GM18526 (cell line): ENCODE data around the gene IL37.

Source experiments
- POLR2A ChIP-seq: IDR thresholded peaks from 3 replicates; pipeline ENCODE4 v1.6.1; 2011; ENCODE audit not compliant: insufficient read length; ENCODE audit errors: extremely low read depth

Gene IL37, protein sequence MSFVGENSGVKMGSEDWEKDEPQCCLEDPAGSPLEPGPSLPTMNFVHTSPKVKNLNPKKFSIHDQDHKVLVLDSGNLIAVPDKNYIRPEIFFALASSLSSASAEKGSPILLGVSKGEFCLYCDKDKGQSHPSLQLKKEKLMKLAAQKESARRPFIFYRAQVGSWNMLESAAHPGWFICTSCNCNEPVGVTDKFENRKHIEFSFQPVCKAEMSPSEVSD

DNA sequence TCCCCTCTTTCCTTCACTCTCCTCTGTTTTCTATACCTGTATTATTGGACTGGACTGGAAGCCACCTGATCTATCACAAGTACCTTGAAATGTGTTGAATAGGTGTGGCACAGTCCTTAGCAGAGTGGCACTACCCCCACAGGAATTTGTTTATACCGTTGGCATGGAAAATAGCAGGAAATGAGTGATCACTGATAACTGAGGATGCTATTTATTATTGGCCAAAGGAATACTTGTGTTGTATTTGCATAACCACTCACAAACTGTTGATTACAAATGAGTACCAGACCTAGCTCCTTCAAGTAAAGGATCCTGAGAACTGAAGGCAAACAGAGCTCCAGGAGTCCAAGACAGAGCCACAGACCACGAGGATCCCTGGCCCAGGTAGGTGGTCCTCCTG lies at the start of gene IL37:
Gene IL37 (plus strand): TSS at position 301 of the 400 bp plus-strand sequence. CDS start 1,848 bp downstream, outside the sequence.
- no peak for TF ChIP-seq POLR2A

DNA sequence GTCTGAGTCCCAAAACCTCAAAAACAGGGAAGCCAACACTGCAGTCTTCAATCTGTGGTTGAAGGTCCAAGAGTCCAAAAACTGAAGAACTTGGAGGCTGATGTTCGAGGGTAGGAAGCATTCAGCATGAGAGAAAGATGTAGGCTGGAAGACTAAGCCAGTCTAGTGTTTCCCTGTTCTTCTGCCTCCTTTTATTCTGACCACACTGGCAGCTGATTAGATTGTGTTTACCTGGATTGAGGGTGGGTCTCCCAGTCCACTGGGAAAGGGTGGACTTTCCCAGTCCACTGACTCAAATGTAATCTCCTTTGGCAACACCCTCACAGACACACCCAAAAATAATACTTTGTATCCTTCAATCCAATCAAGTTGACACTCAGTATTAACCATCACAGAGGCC lies 46.9 kb upstream of the IL37 start:
- TF ChIP-seq POLR2A = no peak

DNA sequence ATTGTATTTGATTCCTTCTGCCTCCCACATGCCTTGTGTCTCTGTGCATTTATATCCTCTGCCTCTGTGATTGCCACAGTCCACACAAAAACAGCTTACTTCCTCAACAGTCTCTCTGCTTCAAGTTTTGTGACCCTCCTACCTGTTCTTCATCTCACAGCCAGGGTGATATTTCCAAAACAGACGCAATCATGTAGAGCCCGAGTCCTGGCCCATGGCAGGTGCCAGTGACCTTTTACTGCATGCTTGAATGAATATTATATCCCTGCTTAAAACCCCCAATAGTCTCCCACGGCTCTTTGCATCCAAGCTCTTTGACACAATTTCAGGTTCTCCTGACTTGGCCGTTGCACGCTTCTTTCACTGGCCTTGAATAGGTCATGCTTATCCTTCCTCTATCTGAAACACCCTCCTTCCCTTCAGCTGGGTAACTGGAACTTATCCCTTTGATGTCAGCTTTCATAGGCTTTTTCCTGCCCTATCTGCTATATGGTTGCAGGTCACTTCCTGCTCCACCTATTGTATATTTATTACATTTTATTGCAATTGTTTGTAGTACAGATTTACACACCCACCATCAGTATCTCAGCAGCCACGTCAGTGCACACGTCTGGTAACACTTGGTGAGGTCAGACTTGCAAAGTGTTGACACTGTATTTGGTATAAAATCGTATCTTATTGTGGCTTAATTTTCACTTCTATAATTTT lies 44.7 kb upstream of the IL37 start:
- TF ChIP-seq POLR2A = no peak

DNA sequence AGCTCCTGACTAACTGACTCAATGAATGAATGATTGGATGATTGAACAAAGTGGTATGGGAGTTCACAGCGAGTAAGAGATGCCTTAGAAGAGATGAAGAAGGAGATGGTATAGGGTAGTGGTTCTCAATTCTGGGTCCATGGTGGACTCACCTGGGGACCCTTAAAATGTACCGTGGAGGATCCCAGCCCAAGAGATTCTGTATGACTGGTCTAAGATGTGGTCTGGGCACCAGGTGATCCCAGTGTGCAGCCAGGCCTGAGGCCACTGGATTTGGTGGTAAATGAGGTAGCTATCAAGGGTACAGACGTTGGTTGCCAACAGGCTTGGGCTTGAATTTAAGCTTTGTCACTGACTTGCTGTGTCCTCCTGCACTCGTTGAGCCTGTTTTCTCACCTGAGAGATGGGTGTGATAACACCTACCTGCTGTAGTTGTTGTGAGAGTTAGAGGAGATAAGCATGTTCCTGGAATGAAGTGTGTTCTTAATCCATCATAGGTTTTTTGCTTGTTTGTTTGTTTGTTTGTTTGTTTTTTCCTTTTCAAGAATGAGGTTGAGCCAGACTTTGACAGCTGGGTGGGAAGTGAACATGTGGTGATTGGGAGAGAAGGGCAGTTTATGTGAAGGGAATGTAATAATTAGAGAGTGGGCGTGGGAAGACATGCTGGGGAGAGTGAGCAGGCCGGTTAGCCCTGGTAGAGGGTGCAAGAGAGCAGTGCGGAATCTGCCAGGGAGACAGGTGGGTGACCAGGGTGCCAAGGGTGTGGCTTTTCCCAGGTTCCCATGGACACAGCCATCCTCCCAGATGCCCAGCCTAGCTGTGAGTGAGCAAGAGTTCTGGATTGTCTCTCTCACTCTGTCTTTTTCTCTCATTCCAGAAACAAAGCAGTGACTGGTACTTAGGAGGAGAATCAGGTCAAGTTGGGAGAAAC lies 43.0 kb upstream of the IL37 start:
- TF ChIP-seq POLR2A = no peak

DNA sequence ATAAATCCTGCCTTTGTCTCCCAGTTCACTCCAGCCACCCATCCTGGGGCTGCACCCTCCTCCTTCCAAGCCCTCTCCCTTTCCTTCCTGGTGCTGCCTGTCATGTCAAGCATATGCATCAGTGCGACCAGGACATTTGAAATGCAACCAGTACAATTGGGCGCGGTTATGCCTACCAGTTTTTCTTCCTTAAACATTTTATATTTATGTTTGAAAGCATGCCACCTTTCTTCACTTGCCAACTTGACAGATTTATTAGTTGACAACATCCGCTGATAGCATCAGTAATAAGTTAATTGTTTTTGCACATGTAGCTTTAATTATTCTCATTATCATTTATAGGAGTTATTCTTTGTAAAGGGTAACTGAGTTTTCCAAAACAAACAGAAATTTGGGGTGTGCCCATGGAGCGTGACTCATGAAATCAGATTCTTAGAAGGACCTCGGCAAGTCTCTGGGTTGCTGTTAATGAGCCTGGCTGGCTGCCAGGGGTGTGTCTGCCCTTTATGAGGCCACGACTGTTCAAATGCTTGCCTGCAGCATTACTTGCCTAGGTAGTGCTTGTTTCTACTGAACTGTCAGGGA lies 41.6 kb upstream of the IL37 start:
- TF ChIP-seq POLR2A = no peak

DNA sequence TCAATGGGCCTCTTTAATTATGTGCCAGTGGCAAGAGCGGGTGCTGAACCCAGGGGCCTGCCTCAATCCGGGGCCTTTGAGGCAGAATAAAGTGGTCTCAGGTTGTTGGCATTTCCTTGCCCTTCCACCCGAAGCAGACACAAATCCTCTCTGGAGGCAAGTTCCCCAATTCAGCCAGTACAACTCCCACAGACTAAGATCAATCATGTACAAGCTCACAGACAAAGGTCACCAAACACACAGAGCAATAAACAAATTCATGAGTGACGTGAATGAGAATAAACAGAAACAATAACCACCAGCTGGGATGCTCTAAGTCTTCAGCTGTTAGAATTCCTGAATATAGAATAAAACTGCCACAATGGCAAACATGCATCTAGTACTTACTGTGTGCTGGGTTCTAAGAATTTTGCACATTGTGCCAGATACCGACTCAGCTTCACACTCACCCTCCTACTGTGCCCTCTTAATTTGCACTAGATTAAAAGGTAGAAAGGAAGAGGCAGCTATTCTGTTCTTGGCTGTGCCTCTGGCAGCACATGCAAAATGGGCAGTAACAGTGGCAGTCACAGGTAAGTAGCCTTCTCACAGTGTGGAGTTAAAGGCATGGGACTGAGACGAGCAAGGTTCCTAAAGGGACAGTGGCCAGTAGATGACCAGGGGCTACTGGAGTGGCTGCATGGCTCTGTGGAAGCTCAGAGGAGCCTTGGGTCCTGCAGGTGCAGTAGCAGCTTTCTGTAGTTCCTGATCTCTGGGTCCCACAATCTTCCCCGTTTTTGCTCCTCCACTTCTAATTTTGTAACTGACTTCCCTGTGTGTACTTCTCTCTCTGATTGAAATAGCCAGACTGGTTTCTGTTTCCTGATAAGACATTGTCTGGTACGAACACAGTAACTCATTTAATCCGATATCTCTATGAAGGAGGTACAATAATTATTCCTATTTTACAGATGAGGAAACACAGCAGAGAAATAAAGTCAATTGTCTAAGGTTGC lies 39.8 kb upstream of the IL37 start:
- no peak for TF ChIP-seq POLR2A

DNA sequence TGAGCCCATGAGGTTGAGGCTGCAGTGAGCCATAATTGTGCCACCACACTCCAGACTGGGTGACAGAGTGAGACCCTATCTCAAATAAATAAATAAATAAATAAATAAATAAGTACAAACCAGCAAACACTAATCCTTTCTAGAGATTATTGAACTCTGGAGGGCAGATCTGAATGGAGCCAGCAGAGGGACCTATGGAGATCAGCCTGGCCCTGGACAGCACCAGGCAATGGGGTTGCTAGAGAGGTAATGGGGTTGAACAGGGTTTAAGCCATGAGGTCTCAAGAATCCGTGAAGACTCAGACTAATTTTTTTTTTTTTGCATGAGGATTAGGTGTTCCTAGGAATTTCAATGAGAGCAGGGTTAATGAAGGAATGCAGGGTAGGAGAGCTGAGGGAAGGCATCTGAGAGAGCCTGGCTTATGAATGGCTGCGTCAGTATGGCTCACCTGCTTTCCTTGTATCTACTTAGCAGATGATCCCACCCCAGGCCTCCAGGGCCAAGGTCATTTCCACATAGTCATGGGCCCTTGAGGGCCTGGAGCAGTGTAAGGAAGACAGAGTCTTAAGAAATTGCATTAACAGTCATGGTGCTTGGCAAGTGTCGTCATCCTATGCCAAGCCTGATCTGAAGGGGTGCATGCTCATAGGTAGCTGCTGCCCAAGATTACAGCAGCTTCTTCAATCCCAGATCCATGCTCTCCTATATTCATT lies 34.6 kb upstream of the IL37 start:
- no peak for TF ChIP-seq POLR2A

DNA sequence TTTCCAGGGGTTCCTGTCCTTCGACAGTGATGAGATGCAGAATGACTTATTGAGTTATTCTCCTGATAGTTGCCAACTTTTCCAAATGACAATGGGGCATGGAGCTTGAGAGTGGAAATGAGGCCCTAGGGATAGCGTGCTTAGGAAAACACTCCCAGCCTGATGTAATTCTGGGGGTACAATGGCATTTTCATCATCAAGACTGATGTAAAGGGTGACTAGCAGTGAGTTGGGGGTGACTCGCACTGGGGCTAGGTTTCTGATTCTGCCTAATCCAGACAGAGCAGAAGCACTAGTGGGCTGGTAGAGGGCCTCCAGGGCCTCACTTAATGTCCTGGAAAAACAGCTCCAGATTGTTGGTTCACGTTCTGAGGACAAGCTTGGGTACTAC lies 34.0 kb upstream of the IL37 start:
- TF ChIP-seq POLR2A = no peak

DNA sequence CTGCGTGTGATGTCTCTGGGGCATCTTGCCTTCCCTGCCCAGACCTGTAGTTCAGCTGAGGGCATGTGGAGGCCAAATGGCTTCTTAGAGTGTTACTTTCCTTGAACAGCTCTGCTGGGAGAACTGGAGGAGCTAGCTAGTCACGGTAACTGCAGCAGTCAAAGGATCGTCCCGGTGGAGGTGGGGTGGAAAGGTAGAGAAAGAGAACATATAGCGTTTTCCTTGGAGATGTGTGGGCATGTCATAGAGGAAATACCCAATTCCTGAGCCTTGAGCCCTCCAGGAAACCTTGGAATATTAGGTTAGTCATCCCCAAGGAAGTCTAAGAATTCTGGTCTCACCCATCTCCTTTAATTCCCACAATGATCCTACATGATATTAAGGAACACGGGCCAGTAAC lies 33.5 kb upstream of the IL37 start:
- TF ChIP-seq POLR2A = no peak

DNA sequence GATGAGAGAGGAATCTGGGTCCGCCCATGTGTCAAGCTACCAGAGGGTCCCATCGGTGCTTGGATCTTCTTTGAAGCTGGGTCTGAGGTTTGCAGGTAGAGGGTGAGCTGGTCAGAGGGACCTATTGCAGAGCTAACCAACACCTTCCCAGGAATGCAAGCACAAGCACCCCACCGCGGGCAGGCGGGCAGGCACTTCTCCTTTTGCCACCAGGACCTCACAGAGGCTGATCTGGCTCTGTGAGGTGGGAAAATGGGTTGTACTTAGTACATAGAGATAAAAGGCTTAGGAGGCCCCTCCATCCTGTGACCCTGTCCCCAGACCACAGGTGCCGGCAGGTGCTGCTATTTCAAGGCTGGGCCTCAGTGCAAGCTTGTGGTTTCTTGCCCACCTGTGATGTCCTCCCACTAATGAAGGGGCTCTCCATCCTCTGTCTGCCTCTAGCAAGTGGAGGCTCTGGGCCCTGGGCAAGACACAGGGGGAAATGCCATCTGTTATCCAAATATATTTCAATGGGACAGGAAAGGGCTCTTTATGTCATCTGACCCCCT lies 31.4 kb upstream of the IL37 start:
- TF ChIP-seq POLR2A = no peak

DNA sequence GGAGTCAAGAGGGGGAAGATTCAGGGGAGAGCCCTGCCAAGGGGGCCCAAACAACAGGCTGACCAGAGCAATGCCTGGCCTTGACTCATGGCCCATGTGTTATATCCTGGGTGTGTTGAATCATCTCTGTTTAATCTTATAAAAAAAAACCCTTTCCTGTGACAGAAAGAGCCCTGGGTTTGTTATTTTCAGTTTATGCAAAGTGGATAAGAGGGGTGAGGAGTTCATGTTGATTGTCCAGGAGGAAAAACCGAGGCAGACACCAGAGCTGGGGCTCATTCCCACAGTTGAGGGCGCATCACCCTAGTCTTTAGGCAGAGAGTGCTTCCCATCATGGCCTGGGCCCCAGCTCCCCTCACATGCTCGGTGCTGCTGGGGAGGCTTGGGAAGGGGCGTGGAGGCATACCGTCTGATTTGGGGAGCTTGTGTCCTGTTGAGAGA lies 30.9 kb upstream of the IL37 start:
- TF ChIP-seq POLR2A = no peak

DNA sequence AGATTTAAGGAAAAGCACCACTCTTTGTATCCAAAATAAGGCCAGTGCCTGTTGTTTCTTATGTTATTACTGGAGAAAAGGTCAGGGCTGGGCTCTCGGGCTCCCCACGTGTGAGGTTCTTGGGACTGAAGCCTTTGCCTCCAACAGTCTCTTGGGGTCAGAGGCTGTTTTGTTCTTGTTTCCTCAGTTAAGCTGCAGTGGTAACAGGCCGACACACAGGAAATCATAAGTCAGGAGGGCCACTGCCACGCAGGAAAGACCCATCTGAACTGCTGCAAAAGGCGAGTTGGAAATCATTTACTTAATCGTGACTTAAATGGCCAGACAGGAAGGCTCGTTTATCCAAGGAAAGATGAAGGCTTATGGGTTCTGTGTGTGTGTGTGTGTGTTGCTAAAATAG lies 30.3 kb upstream of the IL37 start:
- TF ChIP-seq POLR2A = no peak

DNA sequence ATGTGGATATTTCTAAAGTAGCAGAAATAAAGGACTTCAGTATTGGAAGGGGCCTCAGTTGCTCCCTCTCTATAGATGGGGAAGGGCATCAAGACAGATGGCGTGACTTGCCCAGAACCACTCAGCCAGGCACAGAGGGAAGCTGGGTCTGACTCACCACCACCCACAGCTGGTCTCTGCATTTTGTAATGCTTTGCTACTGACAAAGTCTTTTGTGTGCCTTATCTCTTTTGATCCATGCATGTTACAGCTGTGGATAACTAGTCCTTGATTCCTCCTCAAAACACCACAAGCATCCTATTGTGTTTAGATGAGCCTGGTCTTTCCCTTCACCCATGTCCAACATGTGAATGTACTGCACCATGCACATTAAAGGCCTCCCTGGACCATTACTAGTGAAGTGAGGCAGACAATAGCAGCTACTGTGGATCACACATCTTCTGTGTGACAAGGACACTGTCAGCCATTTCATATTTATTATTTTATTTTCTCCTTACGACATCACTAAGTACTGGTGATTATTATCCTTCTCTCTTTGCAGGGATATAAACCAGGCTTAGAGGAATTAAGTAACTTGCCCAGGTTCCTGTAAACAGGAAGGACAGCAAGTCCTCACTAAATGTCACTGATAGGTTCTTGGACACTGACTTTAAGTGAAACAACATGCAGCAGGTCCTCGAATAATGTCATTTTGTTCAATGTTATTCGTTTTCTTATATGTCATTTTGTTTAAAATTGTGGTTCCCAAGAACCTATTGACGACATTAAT lies 29.6 kb upstream of the IL37 start:
- no peak for TF ChIP-seq POLR2A

DNA sequence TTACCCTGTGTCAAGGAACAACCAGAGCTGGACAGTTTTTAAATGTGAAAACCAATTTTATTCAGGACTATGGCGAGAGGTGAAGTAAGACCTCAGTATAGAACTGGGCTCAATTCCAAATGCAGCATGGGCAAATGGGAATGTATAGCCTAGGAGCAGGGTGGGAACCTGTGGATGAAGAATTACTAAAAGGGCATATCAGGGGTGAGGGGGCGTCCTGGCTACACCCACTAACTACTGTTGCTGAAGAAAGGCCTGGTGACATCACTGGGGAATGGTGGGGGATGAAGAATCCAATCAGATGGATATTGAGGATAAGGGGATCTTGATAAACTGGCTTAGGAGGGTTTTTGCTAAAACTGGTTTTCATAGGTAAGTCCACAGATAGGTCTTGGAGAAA lies 27.3 kb upstream of the IL37 start:
- no peak for TF ChIP-seq POLR2A
